ENCODE measurements around the gene MGAT4D.
"Not testable (repeated sequence)": the region's sequence is repeated elsewhere in the genome, so short reads cannot be mapped to it uniquely, and the experiment has no call there.

DNA sequence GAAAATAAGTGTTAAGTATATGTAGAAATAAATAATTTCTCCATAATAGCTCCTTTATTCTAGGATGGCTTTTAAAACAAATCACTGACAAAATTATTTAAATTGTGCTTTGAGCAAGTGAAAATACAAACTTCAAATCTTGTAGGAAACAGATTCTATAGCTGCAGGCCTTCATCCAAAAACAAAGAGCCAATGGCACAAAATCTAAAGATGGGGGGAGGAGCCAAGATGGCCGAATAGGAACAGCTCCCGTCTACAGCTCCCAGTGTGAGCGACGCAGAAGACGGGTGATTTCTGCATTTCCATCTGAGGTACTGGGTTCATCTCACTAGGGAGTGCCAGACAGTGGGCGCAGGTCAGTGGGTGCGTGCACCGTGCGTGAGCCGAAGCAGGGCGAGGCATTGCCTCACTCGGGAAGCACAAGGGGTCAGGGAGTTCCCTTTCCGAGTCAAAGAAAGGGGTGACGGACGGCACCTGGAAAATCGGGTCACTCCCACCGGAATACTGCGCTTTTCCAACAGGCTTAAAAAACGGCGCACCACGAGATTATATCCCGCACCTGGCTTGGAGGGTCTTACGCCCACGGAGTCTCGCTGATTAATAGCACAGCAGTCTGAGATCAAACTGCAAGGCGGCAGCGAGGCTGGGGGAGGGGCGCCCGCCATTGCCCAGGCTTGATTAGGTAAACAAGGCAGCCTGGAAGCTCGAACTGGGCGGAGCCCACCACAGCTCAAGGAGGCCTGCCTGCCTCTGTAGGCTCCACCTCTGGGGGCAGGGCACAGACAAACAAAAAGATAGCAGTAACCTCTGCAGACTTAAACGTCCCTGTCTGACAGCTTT lies 84.7 kb downstream of the MGAT4D start:
- TF ChIP-seq, protein P1, sequence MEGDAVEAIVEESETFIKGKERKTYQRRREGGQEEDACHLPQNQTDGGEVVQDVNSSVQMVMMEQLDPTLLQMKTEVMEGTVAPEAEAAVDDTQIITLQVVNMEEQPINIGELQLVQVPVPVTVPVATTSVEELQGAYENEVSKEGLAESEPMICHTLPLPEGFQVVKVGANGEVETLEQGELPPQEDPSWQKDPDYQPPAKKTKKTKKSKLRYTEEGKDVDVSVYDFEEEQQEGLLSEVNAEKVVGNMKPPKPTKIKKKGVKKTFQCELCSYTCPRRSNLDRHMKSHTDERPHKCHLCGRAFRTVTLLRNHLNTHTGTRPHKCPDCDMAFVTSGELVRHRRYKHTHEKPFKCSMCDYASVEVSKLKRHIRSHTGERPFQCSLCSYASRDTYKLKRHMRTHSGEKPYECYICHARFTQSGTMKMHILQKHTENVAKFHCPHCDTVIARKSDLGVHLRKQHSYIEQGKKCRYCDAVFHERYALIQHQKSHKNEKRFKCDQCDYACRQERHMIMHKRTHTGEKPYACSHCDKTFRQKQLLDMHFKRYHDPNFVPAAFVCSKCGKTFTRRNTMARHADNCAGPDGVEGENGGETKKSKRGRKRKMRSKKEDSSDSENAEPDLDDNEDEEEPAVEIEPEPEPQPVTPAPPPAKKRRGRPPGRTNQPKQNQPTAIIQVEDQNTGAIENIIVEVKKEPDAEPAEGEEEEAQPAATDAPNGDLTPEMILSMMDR (IDR thresholded peaks at IDR 0.05; ENCODE audit: low read depth, low read length, missing input control) = not testable (repeated sequence)
- TF ChIP-seq HNF4G (IDR thresholded peaks at IDR 0.05); EGR1 (IDR thresholded peaks at IDR 0.05; ENCODE audit: low read depth in 2 of 2): not testable (repeated sequence)
